Mesothelial cell of epicardium (in vitro differentiated cells): ENCODE measurements around the gene PHAF1. TPM values are rescaled to one million over a fixed set of nuclear protein-coding genes. Genes with fewer than 3 reads are reported as not detected.

Experiments used
- DNase-seq, 2 experiments: peaks; one replicate each; pipeline ENCODE4 v3.0.0; 2021; ENCODE audit warnings: low spot score in 2 of 2; ENCODE audit not compliant: unreplicated experiment in 2 of 2
- H3K27ac Mint-ChIP-seq: 2 replicates; pipeline ENCODE4 v1.8.0; 2021; ENCODE audit warnings: mixed read lengths
- H3K27me3 Mint-ChIP-seq: 2 replicates; pipeline ENCODE4 v1.8.0; 2021; ENCODE audit warnings: low read depth, mixed read lengths
- H3K36me3 Mint-ChIP-seq: 2 replicates; pipeline ENCODE4 v1.8.0; 2021; ENCODE audit warnings: mixed read lengths
- H3K4me1 Mint-ChIP-seq: 2 replicates; pipeline ENCODE4 v1.8.0; 2021; ENCODE audit warnings: mixed read lengths
- H3K4me3 Mint-ChIP-seq: 2 replicates; pipeline ENCODE4 v1.8.0; 2021; ENCODE audit warnings: mild to moderate bottlenecking, moderate library complexity, mixed read lengths
- H3K9me3 Mint-ChIP-seq: 2 replicates; pipeline ENCODE4 v1.8.0; 2021; ENCODE audit warnings: mixed read lengths
- total RNA-seq: library from RNA; stranded (reverse); gene quantifications from 3 replicates; pipeline ENCODE4 v1.2.1, GENCODE V29; 2021
- TF ChIP-seq, protein P1 (sequence below): fragments of 200-600 bp; sonication (generic); IDR thresholded peaks from one replicate; pipeline ENCODE4 v1.5.0; 2021; ENCODE audit warnings: antibody characterized with exemption; ENCODE audit not compliant: unreplicated experiment

Gene PHAF1
- total RNA-seq, 1 donor from 2014 or later: 20.9 TPM

DNA sequence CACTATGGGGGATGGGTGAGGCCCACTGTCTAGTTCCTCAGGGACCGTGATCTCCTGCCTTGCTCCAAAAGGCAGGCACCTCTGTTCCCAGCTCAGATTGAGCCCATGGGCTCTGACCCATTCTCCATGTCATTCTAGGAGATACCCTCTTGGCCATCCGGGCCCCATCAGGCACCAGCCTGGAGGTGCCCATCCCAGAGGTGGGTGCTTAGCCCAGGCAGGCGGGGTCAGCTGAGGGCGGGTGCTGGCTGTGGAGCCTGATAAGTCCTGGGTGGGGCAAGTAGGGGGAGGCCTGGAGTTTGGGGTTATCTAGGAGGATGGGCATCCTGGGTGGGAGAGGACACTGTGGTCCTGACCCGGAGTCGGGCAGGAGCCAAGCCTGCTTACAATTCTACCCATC, 84.5 kb downstream of the PHAF1 start:
- H3K9me3 Mint-ChIP-seq: no peaks in the 10 kb centered on the region
- no peak for DNase-seq
- TF ChIP-seq, protein P1, sequence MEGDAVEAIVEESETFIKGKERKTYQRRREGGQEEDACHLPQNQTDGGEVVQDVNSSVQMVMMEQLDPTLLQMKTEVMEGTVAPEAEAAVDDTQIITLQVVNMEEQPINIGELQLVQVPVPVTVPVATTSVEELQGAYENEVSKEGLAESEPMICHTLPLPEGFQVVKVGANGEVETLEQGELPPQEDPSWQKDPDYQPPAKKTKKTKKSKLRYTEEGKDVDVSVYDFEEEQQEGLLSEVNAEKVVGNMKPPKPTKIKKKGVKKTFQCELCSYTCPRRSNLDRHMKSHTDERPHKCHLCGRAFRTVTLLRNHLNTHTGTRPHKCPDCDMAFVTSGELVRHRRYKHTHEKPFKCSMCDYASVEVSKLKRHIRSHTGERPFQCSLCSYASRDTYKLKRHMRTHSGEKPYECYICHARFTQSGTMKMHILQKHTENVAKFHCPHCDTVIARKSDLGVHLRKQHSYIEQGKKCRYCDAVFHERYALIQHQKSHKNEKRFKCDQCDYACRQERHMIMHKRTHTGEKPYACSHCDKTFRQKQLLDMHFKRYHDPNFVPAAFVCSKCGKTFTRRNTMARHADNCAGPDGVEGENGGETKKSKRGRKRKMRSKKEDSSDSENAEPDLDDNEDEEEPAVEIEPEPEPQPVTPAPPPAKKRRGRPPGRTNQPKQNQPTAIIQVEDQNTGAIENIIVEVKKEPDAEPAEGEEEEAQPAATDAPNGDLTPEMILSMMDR: no peak
- H3K27ac Mint-ChIP-seq: no peak overlapping the region
- H3K36me3 Mint-ChIP-seq: peaks cover 16% of the 10 kb centered on the region
- H3K4me1 Mint-ChIP-seq: peaks cover 19% of the 10 kb centered on the region
- peak overlapping the region; percentile 84 for H3K4me3 Mint-ChIP-seq
- H3K27me3 Mint-ChIP-seq: no peaks in the 10 kb centered on the region

DNA sequence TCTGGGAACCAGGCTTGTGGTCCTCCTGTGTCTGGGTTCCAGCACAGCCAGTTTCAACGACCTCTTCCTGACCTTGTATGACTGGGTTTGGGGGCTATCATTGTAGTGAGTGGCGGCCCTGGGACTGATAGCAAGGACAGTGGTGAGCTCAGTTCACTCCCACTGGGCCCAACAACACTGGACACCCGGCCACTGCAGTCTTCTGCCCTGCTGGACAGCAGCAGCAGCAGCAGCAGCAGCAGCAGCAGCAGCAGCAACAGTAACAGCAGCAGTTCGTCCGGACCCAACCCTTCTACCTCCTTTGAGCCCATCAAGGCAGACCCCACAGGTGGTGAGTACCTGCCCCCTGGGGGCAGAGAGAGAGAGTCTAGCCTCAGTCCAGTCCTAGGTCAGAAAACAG, 85.9 kb downstream of the PHAF1 start:
- peaks cover 5% of the 10 kb centered on the region for H3K27me3 Mint-ChIP-seq
- peaks cover 24% of the 10 kb centered on the region for H3K4me1 Mint-ChIP-seq
- no peaks in the 10 kb centered on the region for H3K9me3 Mint-ChIP-seq
- TF ChIP-seq, protein P1: no peak
- H3K27ac Mint-ChIP-seq: no peak overlapping the region
- DNase-seq: no peak
- peaks cover 16% of the 10 kb centered on the region for H3K36me3 Mint-ChIP-seq
- no peak overlapping the region for H3K4me3 Mint-ChIP-seq

DNA sequence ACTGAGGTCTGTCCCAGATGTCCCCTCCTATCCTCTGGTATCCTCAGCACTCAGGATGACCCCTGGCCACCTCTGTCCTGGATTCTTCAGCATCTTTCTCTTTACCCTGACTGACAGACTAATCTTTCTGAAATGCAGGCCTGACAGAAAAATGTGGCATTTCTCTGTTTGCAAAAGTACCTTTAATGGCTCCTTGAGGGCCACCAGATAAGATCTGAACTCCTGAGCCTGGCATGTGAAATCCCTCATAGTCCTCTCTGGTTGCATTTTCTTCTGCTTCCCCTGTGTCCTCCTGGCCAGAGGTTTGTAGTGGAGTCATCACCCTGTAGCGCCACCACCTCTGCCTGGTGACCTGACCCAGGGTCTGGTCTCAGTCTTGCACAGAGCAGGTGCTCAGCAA, 87.1 kb downstream of the PHAF1 start:
- no peak for DNase-seq
- no peak overlapping the region for H3K4me3 Mint-ChIP-seq
- H3K4me1 Mint-ChIP-seq: peaks cover 22% of the 10 kb centered on the region
- TF ChIP-seq, protein P1: no peak
- H3K9me3 Mint-ChIP-seq: no peaks in the 10 kb centered on the region
- no peak overlapping the region for H3K27ac Mint-ChIP-seq
- peaks cover 5% of the 10 kb centered on the region for H3K27me3 Mint-ChIP-seq
- H3K36me3 Mint-ChIP-seq: peaks cover 16% of the 10 kb centered on the region

DNA sequence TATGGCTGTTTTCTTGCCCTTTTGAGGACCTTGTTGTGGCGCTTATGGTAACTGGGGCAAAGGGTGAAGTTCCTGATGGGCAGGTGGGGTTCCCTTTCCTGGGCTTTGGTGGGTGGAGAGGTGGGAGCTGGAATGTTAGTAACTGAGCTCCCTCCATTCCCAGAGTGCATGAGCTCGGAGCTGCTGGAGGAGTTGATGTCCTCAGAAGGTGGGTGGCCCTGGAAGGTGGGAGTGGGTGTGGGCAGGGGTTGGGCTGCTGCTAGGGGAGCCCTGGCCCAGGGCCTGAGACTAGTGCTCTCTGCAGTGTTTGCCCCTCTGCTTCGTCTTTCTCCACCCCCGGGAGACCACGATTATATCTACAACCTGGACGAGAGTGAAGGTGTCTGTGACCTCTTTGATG, 88.0 kb downstream of the PHAF1 start:
- TF ChIP-seq, protein P1: no peak
- Mint-ChIP-seq H3K27me3 (peaks cover 5% of the 10 kb centered on the region), H3K27ac (no peak overlapping the region), H3K4me1 (peaks cover 18% of the 10 kb centered on the region), H3K4me3 (no peak overlapping the region), H3K9me3 (no peaks in the 10 kb centered on the region), H3K36me3 (peaks cover 16% of the 10 kb centered on the region)
- no peak for DNase-seq

Other genes starting within 250 kb of the PHAF1 start
- gene PDP2, start 229.4 kb upstream of the PHAF1 start, total RNA-seq: 16.7 to 17.4 TPM (median 16.9 TPM) in 3 replicates
- gene CDH16, start 191.1 kb upstream of the PHAF1 start, total RNA-seq: not detected in 3 replicates
- 2.7 to 3.7 TPM (median 2.9 TPM) in 3 replicates for gene RRAD, start 184.4 kb upstream of the PHAF1 start, total RNA-seq
- gene CIAO2B, start 175.5 kb upstream of the PHAF1 start, total RNA-seq: 52.1 to 56.1 TPM (median 54.5 TPM) in 3 replicates
- gene CES2, start 174.4 kb upstream of the PHAF1 start, total RNA-seq: 52.0 to 53.4 TPM (median 52.5 TPM) in 3 replicates
- gene CES3, start 148.7 kb upstream of the PHAF1 start, total RNA-seq: 4.8 to 5.4 TPM (median 5.1 TPM) in 3 replicates
- gene CES4A, start 121.4 kb upstream of the PHAF1 start, total RNA-seq: 15.9 to 19.6 TPM (median 18.5 TPM) in 3 replicates
- 69.3 to 82.6 TPM (median 74.6 TPM) in 3 replicates for gene CBFB, start 80.8 kb upstream of the PHAF1 start, total RNA-seq
- gene B3GNT9, start 41.1 kb downstream of the PHAF1 start, total RNA-seq: 20.1 to 21.4 TPM (median 20.6 TPM) in 3 replicates
- gene TRADD, start 50.0 kb downstream of the PHAF1 start, total RNA-seq: 7.2 to 7.8 TPM (median 7.8 TPM) in 3 replicates
- gene FBXL8, start 50.0 kb downstream of the PHAF1 start, total RNA-seq: 8.1 to 8.9 TPM (median 8.2 TPM) in 3 replicates
- gene HSF4, start 54.8 kb downstream of the PHAF1 start, total RNA-seq: 10.7 to 14.2 TPM (median 13.1 TPM) in 3 replicates
- 14.0 to 15.5 TPM (median 14.2 TPM) in 3 replicates for gene NOL3, start 60.6 kb downstream of the PHAF1 start, total RNA-seq
- gene MATCAP1, start 74.0 kb downstream of the PHAF1 start, total RNA-seq: 121 to 131 TPM (median 129 TPM) in 3 replicates
- 0.23 to 0.40 TPM in 2 of 3 replicates, not detected in the other for gene EXOC3L1, start 80.2 kb downstream of the PHAF1 start, total RNA-seq
- 78.3 to 80.2 TPM (median 79.5 TPM) in 3 replicates for gene E2F4, start 82.2 kb downstream of the PHAF1 start, total RNA-seq
- 9.3 to 10.0 TPM (median 9.7 TPM) in 3 replicates for gene ELMO3, start 89.2 kb downstream of the PHAF1 start, total RNA-seq
- 35.8 to 38.4 TPM (median 36.3 TPM) in 3 replicates for gene TMEM208, start 117.2 kb downstream of the PHAF1 start, total RNA-seq
- gene FHOD1, start 137.5 kb downstream of the PHAF1 start, total RNA-seq: 28.2 to 28.7 TPM (median 28.3 TPM) in 3 replicates
- 2.9 to 3.5 TPM (median 3.3 TPM) in 3 replicates for gene SLC9A5, start 139.0 kb downstream of the PHAF1 start, total RNA-seq
- 13.4 to 15.5 TPM (median 15.4 TPM) in 3 replicates for gene PLEKHG4, start 169.6 kb downstream of the PHAF1 start, total RNA-seq
- 0.52 to 1.1 TPM (median 0.84 TPM) in 3 replicates for gene KCTD19, start 216.8 kb downstream of the PHAF1 start, total RNA-seq
- 0.20 to 0.55 TPM (median 0.36 TPM) in 3 replicates for gene LRRC36, start 216.9 kb downstream of the PHAF1 start, total RNA-seq